ENCODE results near the gene PPHLN1. TPM values are rescaled to one million over a fixed set of nuclear protein-coding genes. Genes with fewer than 3 reads are reported as not detected.
A peak's percentile ranks its signal among the peaks of the same experiment; 100 is the strongest.

The PPHLN1 gene
- 10 to 100 TPM; 56.9 to 63.1 TPM for total RNA-seq

DNA sequence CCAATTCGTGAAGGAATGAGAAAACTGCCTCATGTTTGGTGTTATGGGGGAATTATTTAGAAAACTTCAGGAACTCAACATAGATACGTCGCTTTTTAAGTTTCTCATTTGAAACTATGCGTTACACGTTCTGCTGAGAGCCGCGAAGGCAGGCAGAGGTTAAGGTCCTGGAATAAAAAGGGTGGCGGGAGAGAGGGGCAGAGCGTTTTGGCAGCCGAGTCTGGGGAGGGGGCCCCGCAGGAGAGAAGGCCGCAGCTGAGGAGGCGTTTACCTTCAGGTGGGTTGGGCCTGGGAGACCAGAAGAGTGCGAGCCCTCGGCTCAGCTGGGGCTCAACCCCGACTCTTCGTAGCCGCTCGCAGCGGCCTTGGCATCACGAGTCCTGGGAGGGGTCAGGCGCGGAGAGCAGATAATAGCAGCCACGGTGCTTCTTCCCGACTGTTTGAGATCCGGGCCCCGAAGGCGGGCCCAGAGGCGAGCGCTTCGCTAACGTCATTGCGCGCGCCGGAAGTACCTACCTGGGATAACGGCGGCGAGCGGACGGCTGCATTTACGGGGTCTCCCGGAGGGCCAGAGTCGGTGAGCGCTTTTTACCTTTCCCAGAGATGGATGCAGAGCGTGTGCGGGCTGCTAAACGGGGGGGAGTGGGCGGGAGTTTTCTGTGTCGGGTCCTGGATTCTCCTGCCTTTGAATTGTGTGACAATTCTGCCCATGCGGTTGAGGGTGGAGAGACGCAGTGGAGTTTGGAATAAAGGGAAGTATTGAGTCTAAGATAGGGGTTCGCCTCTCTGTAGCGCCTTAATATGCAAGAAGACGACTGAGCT is at the start of gene PPHLN1, which contains the start of gene ZCRB1:
Gene PPHLN1 (plus strand): TSS at position 515 of the 822 bp plus-strand sequence. CDS start 9,736 bp downstream, outside the sequence.
Gene ZCRB1 (minus strand): TSS at position 442 of the 822 bp plus-strand sequence. CDS start 1,992 bp downstream, outside the sequence.
- Mint-ChIP-seq H3K9me3 (no peaks in the 10 kb centered on the region), H3K36me3 (ENCODE audit: insufficient read depth in 2 of 2) (peaks cover 12 to 13% of the 10 kb centered on the region in 2 donors), H3K4me1 (ENCODE audit: low read depth) (peaks cover 40% of the 10 kb centered on the region), H3K27ac (peak within 1 kb of the TSS; percentile 94), H3K27me3 (ENCODE audit: low read depth) (no peaks in the 10 kb centered on the region), H3K4me3 (peak within 1 kb of the TSS; percentile 94 to 99)
- DNase-seq (peak; percentile 83 to 84), ATAC-seq (replicated peaks in 1 of 2) (peak; percentile 96 to 97)

- no peak overlapping the region for H3K27ac Mint-ChIP-seq
- no peak for ATAC-seq (replicated peaks in 1 of 2)
- no peaks in the 10 kb centered on the region for H3K4me1 Mint-ChIP-seq (ENCODE audit: low read depth)
These were observed 48.4 kb upstream of the PPHLN1 start for GRCh38 chr12:42277396-42278127.

GRCh38 chr12:42278128-42278510 is 47.8 kb upstream of the PPHLN1 start:
- no peak for DNase-seq
- Mint-ChIP-seq H3K27ac (no peak overlapping the region), H3K9me3 (peaks cover 0 to 3% of the 10 kb centered on the region in 2 donors), H3K27me3 (ENCODE audit: low read depth) (peaks cover 6% of the 10 kb centered on the region), H3K36me3 (ENCODE audit: insufficient read depth in 2 of 2) (no peaks in the 10 kb centered on the region), H3K4me1 (ENCODE audit: low read depth) (no peaks in the 10 kb centered on the region), H3K4me3 (no peak overlapping the region)
- no peak for ATAC-seq (replicated peaks in 1 of 2)

More at GRCh38 chr12:42277396-42278127, 48.4 kb upstream of the PPHLN1 start:
- Mint-ChIP-seq H3K27me3 (ENCODE audit: low read depth) (peaks cover 6% of the 10 kb centered on the region), H3K36me3 (ENCODE audit: insufficient read depth in 2 of 2) (peaks cover 0 to 1% of the 10 kb centered on the region in 2 donors), H3K9me3 (peaks cover 0 to 3% of the 10 kb centered on the region in 2 donors), H3K4me3 (no peak overlapping the region)
- DNase-seq, result no peak

- no peak overlapping the region for H3K4me3 Mint-ChIP-seq
- H3K4me1 Mint-ChIP-seq (ENCODE audit: low read depth), result no peaks in the 10 kb centered on the region
- no peak for DNase-seq
- H3K27ac Mint-ChIP-seq, result no peak overlapping the region
- H3K36me3 Mint-ChIP-seq (ENCODE audit: insufficient read depth in 2 of 2), result no peaks in the 10 kb centered on the region
- H3K27me3 Mint-ChIP-seq (ENCODE audit: low read depth), result peaks cover 6% of the 10 kb centered on the region
- H3K9me3 Mint-ChIP-seq, result peaks cover 0 to 3% of the 10 kb centered on the region in 2 donors
- no peak for ATAC-seq (replicated peaks in 1 of 2)
These were observed 44.7 kb upstream of the PPHLN1 start for GRCh38 chr12:42281278-42281677.

DNA sequence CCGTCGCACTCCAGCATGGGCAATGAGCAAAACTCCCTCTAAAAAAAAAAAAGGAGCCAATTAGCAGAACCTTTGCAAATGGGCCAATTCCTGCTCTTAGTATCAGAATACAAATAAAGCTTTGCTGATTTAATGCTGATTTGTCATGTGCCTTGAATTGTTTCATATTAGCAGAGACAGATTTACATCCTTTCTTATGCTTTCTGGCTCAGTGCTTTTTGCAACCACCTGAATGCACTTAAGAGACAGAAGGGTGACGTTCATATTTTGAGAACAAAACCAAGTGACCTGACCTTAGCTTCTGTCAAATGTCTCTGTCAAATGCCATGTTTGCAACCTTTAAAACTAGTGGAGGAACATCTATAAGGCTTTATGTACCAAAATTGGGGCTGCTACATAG is 44.1 kb upstream of the PPHLN1 start:
- ATAC-seq (replicated peaks in 1 of 2), result no peak
- DNase-seq, result no peak
- no peaks in the 10 kb centered on the region for H3K4me1 Mint-ChIP-seq (ENCODE audit: low read depth)
- no peaks in the 10 kb centered on the region for H3K36me3 Mint-ChIP-seq (ENCODE audit: insufficient read depth in 2 of 2)
- H3K4me3 Mint-ChIP-seq, result no peak overlapping the region
- peaks cover 6% of the 10 kb centered on the region for H3K27me3 Mint-ChIP-seq (ENCODE audit: low read depth)
- H3K9me3 Mint-ChIP-seq, result peaks cover 0 to 3% of the 10 kb centered on the region in 2 donors
- H3K27ac Mint-ChIP-seq, result no peak overlapping the region

- H3K27ac Mint-ChIP-seq, result no peak overlapping the region
- no peaks in the 10 kb centered on the region for H3K36me3 Mint-ChIP-seq (ENCODE audit: insufficient read depth in 2 of 2)
- DNase-seq, result no peak
- H3K27me3 Mint-ChIP-seq (ENCODE audit: low read depth), result peaks cover 5% of the 10 kb centered on the region
- no peak for ATAC-seq (replicated peaks in 1 of 2)
- peaks cover 0 to 3% of the 10 kb centered on the region in 2 donors for H3K9me3 Mint-ChIP-seq
- no peaks in the 10 kb centered on the region for H3K4me1 Mint-ChIP-seq (ENCODE audit: low read depth)
- H3K4me3 Mint-ChIP-seq, result no peak overlapping the region
These were observed 43.7 kb upstream of the PPHLN1 start for GRCh38 chr12:42282294-42282693.

DNA sequence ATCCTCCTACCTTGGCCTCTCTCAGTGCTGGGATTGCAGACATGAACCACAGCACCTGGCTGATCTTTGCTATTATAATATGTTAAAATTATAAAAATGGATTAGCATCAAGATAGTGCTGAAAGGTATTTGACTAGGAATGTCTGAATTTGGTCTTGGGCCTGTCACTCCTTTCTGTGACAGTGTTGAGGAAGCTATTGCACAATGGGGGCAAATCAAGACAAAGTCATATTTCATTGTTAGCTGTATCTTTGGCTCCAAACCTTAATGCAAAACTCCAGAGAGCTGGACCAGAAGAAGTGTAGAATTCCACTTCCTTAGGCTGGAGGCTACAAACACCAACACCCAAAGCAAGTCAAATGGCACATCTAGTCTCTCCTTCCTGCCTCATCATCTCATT is 42.2 kb upstream of the PPHLN1 start:
- ATAC-seq (replicated peaks in 1 of 2) (no peak), DNase-seq (no peak)
- H3K36me3 Mint-ChIP-seq (ENCODE audit: insufficient read depth in 2 of 2), result no peaks in the 10 kb centered on the region
- H3K27me3 Mint-ChIP-seq (ENCODE audit: low read depth), result peaks cover 4% of the 10 kb centered on the region
- no peak overlapping the region for H3K27ac Mint-ChIP-seq
- H3K4me3 Mint-ChIP-seq, result no peak overlapping the region
- peaks cover 0 to under 1% of the 10 kb centered on the region in 2 donors for H3K9me3 Mint-ChIP-seq
- no peaks in the 10 kb centered on the region for H3K4me1 Mint-ChIP-seq (ENCODE audit: low read depth)

GRCh38 chr12:42284157-42284556 is 41.8 kb upstream of the PPHLN1 start:
- Mint-ChIP-seq H3K36me3 (ENCODE audit: insufficient read depth in 2 of 2) (no peaks in the 10 kb centered on the region), H3K27ac (no peak overlapping the region), H3K4me3 (no peak overlapping the region), H3K27me3 (ENCODE audit: low read depth) (peaks cover 4% of the 10 kb centered on the region), H3K4me1 (ENCODE audit: low read depth) (no peaks in the 10 kb centered on the region), H3K9me3 (no peaks in the 10 kb centered on the region)
- DNase-seq (no peak), ATAC-seq (replicated peaks in 1 of 2) (no peak)

DNA sequence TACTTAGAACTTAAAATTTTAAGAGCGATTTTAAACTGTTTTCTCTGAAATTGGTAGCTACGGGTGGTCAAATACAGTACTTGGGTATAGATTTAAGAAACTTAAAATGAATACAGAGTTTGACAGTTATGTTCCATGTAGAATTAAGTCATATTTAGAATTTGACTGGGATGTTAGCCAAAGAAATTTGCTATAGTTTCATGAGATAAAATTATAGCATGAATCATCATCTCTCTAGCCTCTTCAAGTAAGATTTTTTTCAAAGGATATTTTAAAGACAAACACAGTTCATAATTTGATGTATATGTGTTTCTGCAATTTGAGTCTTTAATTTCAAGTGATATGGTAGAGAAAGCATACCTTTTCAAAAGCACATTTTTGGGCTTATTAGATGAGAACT is 41.1 kb upstream of the PPHLN1 start:
- no peak overlapping the region for H3K4me3 Mint-ChIP-seq
- H3K4me1 Mint-ChIP-seq (ENCODE audit: low read depth), result no peaks in the 10 kb centered on the region
- ATAC-seq (replicated peaks in 1 of 2) (no peak), DNase-seq (no peak)
- H3K27me3 Mint-ChIP-seq (ENCODE audit: low read depth), result peaks cover 4% of the 10 kb centered on the region
- H3K9me3 Mint-ChIP-seq, result no peaks in the 10 kb centered on the region
- no peaks in the 10 kb centered on the region for H3K36me3 Mint-ChIP-seq (ENCODE audit: insufficient read depth in 2 of 2)
- H3K27ac Mint-ChIP-seq, result no peak overlapping the region

DNA sequence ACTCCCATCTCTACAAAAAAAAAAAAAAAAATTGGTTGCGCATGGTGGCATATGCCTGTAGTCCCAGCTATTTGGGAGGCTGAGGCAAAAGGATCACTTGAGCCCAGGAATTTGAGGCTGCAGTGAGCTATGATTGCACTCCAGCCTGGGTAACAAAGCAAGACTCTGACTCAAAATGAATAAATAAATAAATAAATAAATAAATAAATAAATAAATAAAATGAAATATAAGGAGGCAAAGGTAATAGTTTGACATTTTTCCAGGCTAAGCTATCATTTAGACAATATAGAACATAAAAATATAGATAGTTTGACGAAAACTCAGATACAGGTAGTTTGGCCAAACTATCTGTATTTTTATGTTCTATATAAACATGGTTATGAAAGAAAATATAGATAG is 40.5 kb upstream of the PPHLN1 start:
- ATAC-seq (replicated peaks in 1 of 2) (no peak), DNase-seq (no peak)
- Mint-ChIP-seq H3K36me3 (ENCODE audit: insufficient read depth in 2 of 2) (no peaks in the 10 kb centered on the region), H3K4me3 (no peak overlapping the region), H3K9me3 (no peaks in the 10 kb centered on the region), H3K27ac (no peak overlapping the region), H3K4me1 (ENCODE audit: low read depth) (no peaks in the 10 kb centered on the region), H3K27me3 (ENCODE audit: low read depth) (peaks cover 4% of the 10 kb centered on the region)

GRCh38 chr12:42286741-42287140 is 39.2 kb upstream of the PPHLN1 start:
- no peaks in the 10 kb centered on the region for H3K9me3 Mint-ChIP-seq
- no peak for ATAC-seq (replicated peaks in 1 of 2)
- H3K4me3 Mint-ChIP-seq, result no peak overlapping the region
- no peak for DNase-seq
- no peaks in the 10 kb centered on the region for H3K36me3 Mint-ChIP-seq (ENCODE audit: insufficient read depth in 2 of 2)
- H3K27me3 Mint-ChIP-seq (ENCODE audit: low read depth), result peaks cover 4% of the 10 kb centered on the region
- no peak overlapping the region for H3K27ac Mint-ChIP-seq
- H3K4me1 Mint-ChIP-seq (ENCODE audit: low read depth), result no peaks in the 10 kb centered on the region

- ATAC-seq (replicated peaks in 1 of 2) (no peak), DNase-seq (no peak)
- no peaks in the 10 kb centered on the region for H3K4me1 Mint-ChIP-seq (ENCODE audit: low read depth)
- H3K4me3 Mint-ChIP-seq, result no peak overlapping the region
- no peak overlapping the region for H3K27ac Mint-ChIP-seq
- H3K36me3 Mint-ChIP-seq (ENCODE audit: insufficient read depth in 2 of 2), result no peaks in the 10 kb centered on the region
- H3K27me3 Mint-ChIP-seq (ENCODE audit: low read depth), result peaks cover 4% of the 10 kb centered on the region
- no peaks in the 10 kb centered on the region for H3K9me3 Mint-ChIP-seq
These were observed 37.4 kb upstream of the PPHLN1 start for GRCh38 chr12:42288544-42288943.

- H3K36me3 Mint-ChIP-seq (ENCODE audit: insufficient read depth in 2 of 2), result no peaks in the 10 kb centered on the region
- H3K9me3 Mint-ChIP-seq, result no peaks in the 10 kb centered on the region
- no peak overlapping the region for H3K4me3 Mint-ChIP-seq
- ATAC-seq (replicated peaks in 1 of 2), result no peak
- no peaks in the 10 kb centered on the region for H3K4me1 Mint-ChIP-seq (ENCODE audit: low read depth)
- DNase-seq, result no peak
- no peak overlapping the region for H3K27ac Mint-ChIP-seq
- H3K27me3 Mint-ChIP-seq (ENCODE audit: low read depth), result peaks cover 4% of the 10 kb centered on the region
These were observed 34.3 kb upstream of the PPHLN1 start for GRCh38 chr12:42291680-42292079.
